CD4-positive, alpha-beta T cell treated with Interleukin-15 for 1 hour (primary cell): ENCODE results near the gene BCDIN3D.
"Not testable (repeated sequence)": the region's sequence is repeated elsewhere in the genome, so short reads cannot be mapped to it uniquely, and the experiment has no call there.

Experiments
- DNase-seq: peaks from one replicate; pipeline ENCODE4 v3.0.0-alpha.2; 2020

The BCDIN3D gene, protein sequence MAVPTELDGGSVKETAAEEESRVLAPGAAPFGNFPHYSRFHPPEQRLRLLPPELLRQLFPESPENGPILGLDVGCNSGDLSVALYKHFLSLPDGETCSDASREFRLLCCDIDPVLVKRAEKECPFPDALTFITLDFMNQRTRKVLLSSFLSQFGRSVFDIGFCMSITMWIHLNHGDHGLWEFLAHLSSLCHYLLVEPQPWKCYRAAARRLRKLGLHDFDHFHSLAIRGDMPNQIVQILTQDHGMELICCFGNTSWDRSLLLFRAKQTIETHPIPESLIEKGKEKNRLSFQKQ

DNA sequence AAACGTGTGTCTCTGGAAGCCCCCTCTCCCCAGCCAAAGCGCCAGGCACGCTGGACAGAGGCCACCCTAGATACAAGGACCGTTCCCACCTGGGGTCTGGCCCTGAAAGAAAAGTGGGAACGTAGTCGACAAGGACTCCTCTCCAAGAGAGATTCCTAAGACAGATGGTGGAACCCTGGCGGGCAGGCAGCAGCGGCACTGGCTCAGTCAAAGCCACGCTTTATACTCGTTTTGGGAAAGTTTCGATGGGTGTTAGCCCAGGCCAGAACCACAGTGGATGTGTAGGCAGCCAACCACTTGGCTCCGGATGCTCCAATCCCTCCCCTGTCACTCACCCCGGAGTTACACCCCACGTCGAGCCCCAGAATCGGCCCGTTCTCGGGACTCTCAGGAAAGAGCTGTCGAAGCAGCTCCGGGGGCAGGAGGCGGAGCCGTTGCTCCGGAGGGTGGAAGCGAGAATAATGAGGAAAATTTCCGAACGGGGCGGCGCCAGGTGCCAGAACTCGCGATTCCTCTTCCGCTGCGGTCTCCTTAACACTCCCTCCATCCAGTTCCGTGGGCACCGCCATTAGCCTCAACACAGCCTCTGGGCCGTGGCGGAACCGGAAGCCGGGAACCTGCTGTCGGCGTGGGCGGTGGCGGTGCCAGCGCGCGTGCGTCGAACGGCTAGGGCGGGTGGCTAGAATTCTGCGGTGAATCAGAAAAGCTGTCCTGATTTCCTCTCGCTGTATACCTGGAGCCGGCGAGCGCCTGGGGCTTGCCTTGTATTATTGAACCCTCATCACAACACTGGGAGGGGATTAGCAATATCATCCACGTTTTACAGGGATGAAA lies at the start of gene BCDIN3D:
Gene BCDIN3D, minus strand, starts transcription at position 588 of the 834 bp plus-strand sequence. Its CDS starts 19 bp downstream, at position 569.
- peak; percentile 90 for DNase-seq

GRCh38 chr12:49892084-49892731 lies 49.3 kb upstream of the BCDIN3D start:
- DNase-seq: no peak

DNA sequence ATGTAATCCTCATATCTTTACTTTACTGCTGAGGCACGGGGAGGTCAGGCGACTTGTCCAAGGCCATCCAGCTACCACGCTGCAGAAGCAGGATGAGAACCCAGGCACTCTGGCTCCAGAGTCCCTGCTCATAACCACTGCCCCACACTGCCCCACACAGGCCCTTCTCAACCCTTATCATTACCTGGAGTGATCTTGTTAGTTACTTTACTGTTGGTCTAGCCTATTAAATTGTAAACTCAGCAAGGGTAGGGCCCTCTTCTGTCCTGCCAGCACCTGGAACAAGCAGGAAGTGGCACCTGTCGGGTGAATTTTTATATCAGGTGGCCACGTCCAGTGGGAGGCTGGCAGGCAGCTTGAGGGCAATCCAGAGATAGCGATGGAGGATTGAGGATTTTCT lies 48.6 kb upstream of the BCDIN3D start:
- DNase-seq: no peak

- no peak for DNase-seq
These were observed 48.1 kb upstream of the BCDIN3D start for GRCh38 chr12:49891012-49891411.

- DNase-seq: no peak
These were observed 47.2 kb upstream of the BCDIN3D start for GRCh38 chr12:49890096-49890461.

GRCh38 chr12:49889361-49890095 lies 46.6 kb upstream of the BCDIN3D start:
- no peak for DNase-seq

GRCh38 chr12:49888461-49889151 lies 45.7 kb upstream of the BCDIN3D start:
- no peak for DNase-seq

GRCh38 chr12:49887536-49888401 lies 44.9 kb upstream of the BCDIN3D start:
- DNase-seq: no peak

DNA sequence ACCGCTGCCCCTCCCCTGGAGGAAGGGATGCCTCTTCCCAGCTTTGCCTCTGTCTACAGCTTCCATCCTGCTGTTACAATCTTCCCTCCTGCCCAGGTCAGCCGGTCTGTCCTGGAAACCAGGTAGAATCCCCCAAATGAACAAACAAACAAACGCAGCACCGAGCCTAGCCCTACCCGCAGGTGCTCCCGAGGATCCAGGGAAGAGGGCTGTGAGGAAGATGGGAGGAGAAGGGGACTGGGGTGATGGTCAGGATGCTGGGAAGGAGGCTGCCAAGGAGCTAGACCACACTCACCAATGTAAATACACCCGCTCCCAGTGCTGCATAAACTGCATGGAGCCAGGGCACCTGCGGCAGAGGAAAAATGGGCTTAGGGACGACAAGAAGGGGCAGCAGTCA lies 44.2 kb upstream of the BCDIN3D start:
- no peak for DNase-seq

GRCh38 chr12:49885663-49886461 lies 43.0 kb upstream of the BCDIN3D start:
- no peak for DNase-seq

GRCh38 chr12:49885118-49885517 lies 42.2 kb upstream of the BCDIN3D start:
- no peak for DNase-seq

- no peak for DNase-seq
These were observed 40.1 kb upstream of the BCDIN3D start for GRCh38 chr12:49882851-49883464.

GRCh38 chr12:49882248-49882850 lies 39.4 kb upstream of the BCDIN3D start:
- DNase-seq: no peak

DNA sequence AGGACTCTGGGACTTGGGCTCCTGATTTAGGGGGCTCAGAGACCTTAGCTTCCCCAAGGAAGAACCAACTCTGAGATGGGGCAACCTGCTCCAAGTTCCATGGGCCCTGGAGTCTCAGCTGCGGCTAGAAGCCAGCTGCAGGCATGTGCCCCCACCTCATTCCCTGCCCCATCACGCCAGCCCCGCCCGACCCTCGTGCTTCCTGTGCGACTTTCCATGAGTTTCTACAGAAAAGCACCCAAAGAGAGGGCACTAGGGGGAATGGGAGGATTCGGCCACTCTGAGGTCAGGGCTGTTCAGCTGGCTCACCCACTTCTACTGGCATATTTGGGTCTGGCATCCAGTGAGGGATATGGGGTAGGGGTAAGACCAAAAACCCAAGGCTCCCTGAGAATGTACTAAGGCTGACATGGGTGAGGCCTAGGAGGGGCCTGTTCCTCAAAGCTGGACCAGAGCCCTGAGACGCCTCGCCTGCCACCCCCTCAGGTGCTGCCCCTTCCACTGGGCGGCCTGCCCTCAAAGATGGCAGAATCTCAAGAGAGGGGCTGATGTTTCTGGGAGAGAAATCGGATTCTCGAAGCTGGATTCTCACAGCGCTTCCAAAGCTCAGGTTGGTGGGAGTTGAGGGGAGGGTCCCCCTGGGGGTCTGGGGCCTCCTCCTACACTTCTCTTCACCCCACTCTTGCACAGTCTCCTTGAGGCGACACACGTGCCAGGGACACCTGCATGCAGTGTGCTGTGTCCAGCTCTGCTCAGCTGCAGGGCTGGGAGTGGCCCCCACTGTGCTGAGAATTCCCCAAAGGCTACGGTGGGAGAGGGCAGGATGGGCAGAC lies 38.7 kb upstream of the BCDIN3D start:
- DNase-seq: no peak

DNA sequence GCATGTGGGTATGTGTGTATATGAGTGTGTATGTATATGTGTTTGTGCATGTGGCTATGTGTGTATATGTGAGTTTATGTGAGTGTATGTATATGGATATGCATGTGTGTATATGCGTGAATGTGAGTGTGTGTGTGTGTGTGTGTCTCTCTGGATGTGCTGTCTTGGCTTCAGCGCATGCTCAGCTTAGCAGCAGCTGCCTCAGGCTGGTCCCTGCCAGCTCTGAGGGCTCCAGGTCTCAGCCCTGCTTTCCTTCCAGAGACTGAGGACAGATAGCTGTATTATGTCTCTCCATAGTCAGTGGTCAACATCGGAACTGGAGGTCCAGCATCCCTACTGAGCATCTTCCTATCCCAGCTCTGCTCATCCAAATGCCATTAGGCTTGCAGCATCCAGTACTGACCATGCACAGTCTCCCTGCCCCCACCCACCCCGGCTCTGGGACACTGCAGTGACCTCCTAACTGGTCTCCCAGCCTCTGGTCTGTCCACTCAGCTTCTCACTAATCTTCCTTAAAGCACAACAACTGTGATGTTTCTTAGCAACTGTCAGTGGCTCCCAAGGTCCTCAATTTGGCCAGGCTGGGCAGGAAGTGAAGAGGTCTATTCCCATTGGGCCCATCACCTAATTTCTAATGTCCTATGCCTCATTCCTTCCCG lies 38.0 kb upstream of the BCDIN3D start:
- no peak for DNase-seq

- DNase-seq: not testable (repeated sequence)
These were observed 36.2 kb upstream of the BCDIN3D start for GRCh38 chr12:49879065-49879464.

GRCh38 chr12:49878021-49878420 lies 35.1 kb upstream of the BCDIN3D start:
- DNase-seq: no peak

GRCh38 chr12:49877066-49877465 lies 34.2 kb upstream of the BCDIN3D start:
- DNase-seq: no peak
